DOHH2 (cell line): ENCODE results near the gene SCAP.

Experiments used
- CTCF ChIP-seq: fragments of 200-600 bp; sonication (generic); IDR thresholded peaks from one replicate; pipeline ENCODE4 v1.5.1; 2014; ENCODE audit warnings: antibody characterized with exemption, mild to moderate bottlenecking, low read depth, low read length; ENCODE audit not compliant: poor library complexity, severe bottlenecking
- EZH2phosphoT487 ChIP-seq: fragments of 200-600 bp; sonication (generic); IDR thresholded peaks from 2 replicates; pipeline ENCODE4 v1.6.1; 2017; ENCODE audit warnings: borderline replicate concordance, mild to moderate bottlenecking, antibody characterized with exemption, low read length, moderate library complexity, mixed read lengths

- no peak for TF ChIP-seq CTCF
- no peak for TF ChIP-seq EZH2phosphoT487
These were observed 4.1 kb upstream of the SCAP start for GRCh38 chr3:47479826-47480160.
